Upper lobe of left lung (tissue), 4 donors: Measurements from ENCODE around the gene P2RY14.

Experiments used
- CTCF ChIP-seq, 6 experiments: fragments of 450-650 bp in 4 of 6; fragments of 200-600 bp in 2 of 6; sonication (generic) in 2 of 6; IDR thresholded peaks; one replicate each; pipeline ENCODE4 v1.5.1; 2016 to 2019; ENCODE audit warnings: antibody characterized with exemption in 6 of 6
- POLR2A ChIP-seq, 4 donors: fragments of 450-650 bp; IDR thresholded peaks; one replicate each; pipeline ENCODE4 v1.5.1; 2016 to 2017; ENCODE audit warnings: antibody characterized with exemption in 4 of 4, mild to moderate bottlenecking in 2 of 4

GRCh38 chr3:151301787-151302186, 23.4 kb upstream of the P2RY14 start:
- TF ChIP-seq CTCF (IDR thresholded peaks at IDR 0.05) (no peak), POLR2A (IDR thresholded peaks at IDR 0.05) (no peak)
